Upper lobe of right lung (tissue), 1 donor: Measurements from ENCODE around the gene FAM241A. TPM values are rescaled to one million over a fixed set of nuclear protein-coding genes. Genes with fewer than 3 reads are reported as not detected.

Source experiments
- ATAC-seq: fragments of 200-7000 bp; cut with Tn5 transposase; one replicate; pipeline ENCODE4 v1.9.1; 2020; ENCODE audit warnings: mild to moderate bottlenecking, moderate library complexity
- DNase-seq: peaks from one replicate; pipeline ENCODE4 v3.0.0-alpha.2; 2020
- H3K27ac ChIP-seq: fragments of 200-600 bp; one replicate; pipeline ENCODE4 v1.8.0; 2022
- H3K27me3 ChIP-seq: fragments of 200-600 bp; one replicate; pipeline ENCODE4 v1.8.0; 2022; ENCODE audit warnings: mild to moderate bottlenecking
- H3K36me3 ChIP-seq: fragments of 200-600 bp; one replicate; pipeline ENCODE4 v1.8.0; 2022
- H3K4me1 ChIP-seq: fragments of 200-600 bp; one replicate; pipeline ENCODE4 v1.8.0; 2022
- H3K4me3 ChIP-seq: fragments of 200-600 bp; one replicate; pipeline ENCODE4 v1.8.0; 2022; ENCODE audit warnings: mild to moderate bottlenecking
- H3K9me3 ChIP-seq: fragments of 200-600 bp; one replicate; pipeline ENCODE4 v1.8.0; 2022
- CTCF ChIP-seq: fragments of 200-600 bp; IDR thresholded peaks from one replicate; pipeline ENCODE4 v1.8.0; 2022; ENCODE audit warnings: antibody characterized with exemption
- intact Hi-C: fragments of 100-400 bp; cut with DNase I; formaldehyde crosslinking; loops from one replicate; pipeline ENCODE4 v1.11.0; 2022
- long read RNA-seq: library from polyadenylated mRNA; unstranded; transcript quantifications from one replicate; pipeline ENCODE4 v2.0.0, GENCODE V29; 2021
- total RNA-seq: library from RNA; stranded (reverse); fragmentation: NEBNext Ultra II Directional; extraction: Animal tissue kit (Norgen Biotek cat#: 25700); gene quantifications from one replicate; pipeline ENCODE4 v1.2.1, GENCODE V29; 2021
- donor health status: DM: no; HTN: yes; CAD: no; lungs with severe emphysema.

Gene FAM241A
- 6.3 TPM for total RNA-seq
- long read RNA-seq, full-length matches to known transcripts, result 143 of 148 reads
- long read RNA-seq, partial matches to known transcripts, result 0 of 148 reads
- long read RNA-seq, other reads (novel, unspliced or antisense), result 5 of 148 reads

DNA sequence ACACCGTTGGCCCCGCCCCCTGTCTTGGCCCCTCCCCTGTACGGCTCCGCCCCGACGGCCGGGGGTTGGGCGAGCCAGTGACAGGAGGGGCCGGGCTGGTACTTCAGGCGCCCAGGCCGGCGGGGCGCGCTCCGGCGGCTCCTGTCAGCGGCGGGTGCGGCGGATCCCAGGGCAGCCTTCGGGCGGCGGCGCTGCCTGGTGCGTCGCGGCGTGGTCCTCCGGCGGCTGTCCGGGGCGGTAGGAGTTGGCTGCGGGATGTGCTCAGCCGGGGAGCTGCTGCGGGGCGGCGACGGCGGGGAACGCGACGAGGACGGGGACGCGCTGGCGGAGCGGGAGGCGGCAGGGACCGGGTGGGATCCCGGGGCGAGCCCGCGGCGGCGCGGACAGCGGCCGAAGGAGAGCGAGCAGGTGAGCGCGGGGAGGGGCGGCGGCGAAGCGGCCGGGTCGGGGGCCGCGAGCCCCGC lies at the start of gene FAM241A:
Gene FAM241A, plus strand, starts transcription at position 129 of the 464 bp plus-strand sequence. Its CDS starts 127 bp downstream, at position 256.
- intact Hi-C loops, result no loop called here
- H3K4me1 ChIP-seq, result peaks cover 8% of the 10 kb centered on the region

GRCh38 chr4:112098841-112099530 lies 46.3 kb upstream of the FAM241A start:
- no peaks in the 10 kb centered on the region for H3K4me1 ChIP-seq
- H3K27ac ChIP-seq, result no peak overlapping the region
- intact Hi-C loops, result no loop called here
- DNase-seq (no peak), ATAC-seq (no peak)
- H3K36me3 ChIP-seq, result no peaks in the 10 kb centered on the region
- H3K9me3 ChIP-seq, result no peaks in the 10 kb centered on the region
- no peaks in the 10 kb centered on the region for H3K27me3 ChIP-seq
- TF ChIP-seq CTCF, result no peak
- no peak overlapping the region for H3K4me3 ChIP-seq

More for the DNA sequence above, at the start of gene FAM241A:
- peak; percentile 94 for DNase-seq
- H3K27ac ChIP-seq, result peak within 1 kb of the TSS; percentile 88
- no peak for TF ChIP-seq CTCF
- H3K27me3 ChIP-seq, result no peaks in the 10 kb centered on the region
- ATAC-seq, result peak; percentile 99
- no peaks in the 10 kb centered on the region for H3K36me3 ChIP-seq
- peak within 1 kb of the TSS; percentile 85 for H3K4me3 ChIP-seq
- no peaks in the 10 kb centered on the region for H3K9me3 ChIP-seq

DNA sequence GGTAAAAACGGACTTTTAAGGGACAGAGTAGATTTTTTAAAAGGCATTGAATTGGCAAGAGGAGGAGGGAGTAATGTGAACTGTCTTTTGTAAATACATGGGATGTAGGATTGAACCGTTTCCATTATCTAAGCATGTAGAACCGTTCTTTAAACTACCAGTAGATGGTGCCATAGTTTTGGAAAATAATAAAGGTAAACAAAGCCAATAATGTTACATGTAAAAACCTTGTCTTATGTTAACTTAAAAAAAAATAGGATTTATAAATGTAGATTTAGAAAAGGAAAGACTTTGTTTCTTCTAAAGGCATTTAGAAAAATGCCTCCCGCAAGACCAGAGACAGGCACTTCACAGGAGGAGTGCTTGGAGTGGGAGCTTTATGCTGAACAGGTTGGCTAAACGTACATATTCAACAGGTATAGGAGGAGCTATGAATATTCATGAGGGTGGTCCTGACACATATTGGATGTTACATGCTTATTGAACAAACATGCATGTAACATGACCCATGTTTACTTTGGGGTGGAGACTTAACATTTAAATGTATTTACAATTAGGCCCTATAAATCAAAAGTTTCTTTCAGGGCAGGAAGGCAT lies 45.5 kb upstream of the FAM241A start:
- ATAC-seq (peak; percentile 78), DNase-seq (no peak)
- Histone ChIP-seq H3K4me3 (no peak overlapping the region), H3K36me3 (no peaks in the 10 kb centered on the region), H3K4me1 (no peaks in the 10 kb centered on the region), H3K27ac (no peak overlapping the region), H3K9me3 (no peaks in the 10 kb centered on the region), H3K27me3 (no peaks in the 10 kb centered on the region)
- intact Hi-C loops, result loop anchor here (10.0 kb wide), 1 partner anchor 135 kb away; the partner anchor contains the start of gene AP1AR
- TF ChIP-seq CTCF, result peak; percentile 76

- ATAC-seq, result no peak
- Histone ChIP-seq H3K27me3 (no peaks in the 10 kb centered on the region), H3K9me3 (no peaks in the 10 kb centered on the region), H3K36me3 (no peaks in the 10 kb centered on the region), H3K4me1 (no peaks in the 10 kb centered on the region), H3K4me3 (no peak overlapping the region), H3K27ac (no peak overlapping the region)
- intact Hi-C loops, result loop anchor here (10.0 kb wide), 1 partner anchor 132 kb away; the partner anchor contains the start of gene AP1AR
- TF ChIP-seq CTCF, result no peak
- DNase-seq, result no peak
Observed at GRCh38 chr4:112102875-112103370, 42.3 kb upstream of the FAM241A start.

DNA sequence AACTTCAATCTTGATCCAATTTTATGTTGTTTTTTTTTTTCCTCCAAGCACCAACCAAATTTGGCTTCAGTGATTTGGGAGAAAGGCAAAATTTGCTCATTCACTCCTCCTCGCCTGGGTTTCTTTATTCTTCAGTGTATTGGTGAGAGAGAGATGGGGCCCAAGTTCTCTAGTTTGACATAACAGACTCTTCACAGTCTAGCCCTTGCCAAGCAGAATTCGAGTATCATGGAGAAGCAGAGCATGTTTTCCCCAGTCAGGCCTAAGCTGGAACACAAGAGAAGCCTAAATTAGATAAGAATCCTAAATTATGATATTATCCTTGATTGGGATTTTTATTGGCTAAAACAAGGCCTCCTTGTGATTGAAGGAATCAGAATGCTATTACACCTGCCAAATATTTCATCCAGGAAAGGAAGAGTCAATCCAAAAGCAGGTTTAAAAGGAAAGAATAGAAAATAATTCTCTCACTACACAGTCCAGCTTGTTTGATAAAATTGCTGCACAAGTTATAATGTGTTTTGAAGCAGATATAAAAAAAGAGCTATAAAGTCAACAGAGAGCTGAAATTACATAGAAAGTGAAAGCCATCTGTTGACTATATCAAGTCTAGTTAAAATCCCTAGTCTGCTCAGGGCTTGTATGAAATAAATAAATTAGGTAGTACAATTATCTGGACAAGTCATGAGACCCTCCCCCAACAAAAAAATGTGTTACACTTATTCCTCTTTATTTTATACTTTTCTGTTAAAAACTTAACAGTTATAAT lies 39.9 kb upstream of the FAM241A start:
- Histone ChIP-seq H3K27ac (no peak overlapping the region), H3K4me3 (no peak overlapping the region), H3K4me1 (no peaks in the 10 kb centered on the region), H3K27me3 (no peaks in the 10 kb centered on the region), H3K36me3 (no peaks in the 10 kb centered on the region), H3K9me3 (no peaks in the 10 kb centered on the region)
- intact Hi-C loops, result loop anchor here (10.0 kb wide), 1 partner anchor 129 kb away; the partner anchor contains the start of gene AP1AR
- ATAC-seq (no peak), DNase-seq (no peak)
- no peak for TF ChIP-seq CTCF
